Heart left ventricle (tissue), 16 donors: ENCODE data around the gene CLEC4C. TPM values are rescaled to one million over a fixed set of nuclear protein-coding genes. Genes with fewer than 3 reads are reported as not detected.

ENCODE experiments used
- ATAC-seq, 4 donors: fragments of 200-7000 bp; cut with Tn5 transposase; one replicate each; pipeline ENCODE4 v1.9.1; 2020 to 2022; ENCODE audit warnings: moderate library complexity in 4 of 4, mild to moderate bottlenecking in 3 of 4, moderate number of reproducible peaks in 1 of 4
- DNase-seq, 5 donors: peaks; one replicate each; pipeline ENCODE4 v3.0.0-alpha.2; 2020
- H3K27ac ChIP-seq, 12 donors: fragments of 200-600 bp; sonication (generic) in 4 of 12; one replicate each; pipeline versions ENCODE4 v1.5.0 to v1.8.0; 2016 to 2022; ENCODE audit warnings: mild to moderate bottlenecking in 2 of 12
- H3K27me3 ChIP-seq, 9 donors: fragments of 200-600 bp; sonication (generic) in 2 of 9; one replicate each; pipeline versions ENCODE4 v1.5.1 to v1.8.0; 2016 to 2022; ENCODE audit warnings: mild to moderate bottlenecking in 3 of 9
- H3K36me3 ChIP-seq, 9 donors: fragments of 200-600 bp; sonication (generic) in 2 of 9; one replicate each; pipeline versions ENCODE4 v1.5.0 to v1.8.0; 2018 to 2022; ENCODE audit warnings: mild to moderate bottlenecking in 2 of 9
- H3K4me1 ChIP-seq, 12 donors: fragments of 200-600 bp; sonication (generic) in 4 of 12; one replicate each; pipeline versions ENCODE4 v1.5.0 to v1.8.0; 2016 to 2022; ENCODE audit warnings: mild to moderate bottlenecking in 3 of 12
- H3K4me3 ChIP-seq, 12 donors: fragments of 200-600 bp; sonication (generic) in 4 of 12; one replicate each; pipeline versions ENCODE4 v1.5.0 to v1.8.0; 2017 to 2022; ENCODE audit warnings: mild to moderate bottlenecking in 9 of 12, moderate library complexity in 4 of 12
- H3K9me3 ChIP-seq, 12 donors: fragments of 200-600 bp; sonication (generic) in 4 of 12; one replicate each; pipeline versions ENCODE4 v1.5.0 to v1.8.0; 2016 to 2022; ENCODE audit warnings: mild to moderate bottlenecking in 1 of 12
- CTCF ChIP-seq, 12 donors: fragments of 200-600 bp; sonication (generic) in 4 of 12; IDR thresholded peaks; one replicate each; pipeline versions ENCODE4 v1.5.0 to v1.8.0; 2018 to 2022; ENCODE audit warnings: antibody characterized with exemption in 12 of 12, mild to moderate bottlenecking in 5 of 12
- POLR2A ChIP-seq, 2 donors: fragments of 450-650 bp; IDR thresholded peaks; one replicate each; pipeline ENCODE4 v1.6.1; 2017; ENCODE audit warnings: antibody characterized with exemption in 2 of 2, mild to moderate bottlenecking in 2 of 2, moderate library complexity in 2 of 2
- WGBS, 4 donors: extraction: QIAGEN DNeasy Blood & Tissue Kit in 2 of 4; methylation state at CpG; one replicate each; pipeline versions ENCODE4 v1.1.5 to v1.1.7; 2013 to 2018; 5-methylcytosine and 5-hydroxymethylcytosine counted together
- intact Hi-C, 10 donors: fragments of 100-400 bp; cut with DNase I; formaldehyde crosslinking; loops; one replicate each; pipeline versions ENCODE4 v1.11.1 to v1.14.2; 2022
- polyA plus RNA-seq, 2 donors: library from polyadenylated mRNA; stranded (reverse); fragments of 200-250 nt; gene quantifications; one replicate each; pipeline ENCODE4 v1.2.3, GENCODE V29; 2013
- total RNA-seq, 9 donors: library from RNA; depleted of rRNA in 2 of 9; stranded (reverse); fragments of >200 nt in 2 of 9; fragmentation: NEBNext Ultra II Directional in 3 of 9; extraction: Animal tissue kit (Norgen Biotek cat#: 25700) in 3 of 9; gene quantifications; one replicate each; pipeline versions ENCODE4 v1.1.0 to v1.2.4, GENCODE V29; 2016 to 2023
- donor health status: ischemic (EF 13 %, LVEDD 7.1; RV severe dilation, severe dysfunction).
- donor health status: healthy with polysubstance abuse.
- donor health status: DM: no; HTN: yes; CAD: no.
- donor health status: DM: no; HTN: no; CAD: no.
- donor health status: ischemic (EF 25% LVEDD 6.9; RV normal size, moderate dysfunction).
- donor health status: ischemic (EF 25% LVEDD 5.7; RV mildly dilated, moderate dysfunction).
- donor health status: healthy.
- donor health status: DM: yes; HTN: yes; CAD: no.
- donor health status: ischemic (EF 35%, LVEDD 5.7; RV mildly dilated, moderate dysfunction).
- donor health status: nonischemic (EF 11% LVEDD 7.7; RV severe dilation, severe dysfunction).
- donor health status: DM: yes; HTN: yes; CAD: no.
- donor health status: PGD.
- donor health status: ischemic (EF 29% LVEDD 5.4; RV normal size, mild dysfunction).
- donor health status: nonischemic (EF 23%, LVEDD 6.1; RV moderate dilation, normal function).

The CLEC4C gene
- total and polyA plus RNA-seq, 11 donors = not detected

- ATAC-seq (no peak), DNase-seq (no peak)
- WGBS, 4 donors = 65 to 71% (median 68%) methylated on average over 15 of the region's 15 CpGs
- peaks cover 0 to 20% (median 0%) of the 10 kb centered on the region in 9 donors for H3K27me3 ChIP-seq
- intact Hi-C loops = no loop called here
- H3K4me1 ChIP-seq = no peaks in the 10 kb centered on the region
- H3K4me3 ChIP-seq = no peak overlapping the region
- H3K27ac ChIP-seq = no peak overlapping the region
- H3K36me3 ChIP-seq = no peaks in the 10 kb centered on the region
- H3K9me3 ChIP-seq = no peaks in the 10 kb centered on the region
- no peak for TF ChIP-seq POLR2A (IDR thresholded peaks at IDR 0.05)
- TF ChIP-seq CTCF (IDR thresholded peaks at IDR 0.05) = no peak
Measured at GRCh38 chr12:7719946-7720730, 27.0 kb downstream of the CLEC4C start.

DNA sequence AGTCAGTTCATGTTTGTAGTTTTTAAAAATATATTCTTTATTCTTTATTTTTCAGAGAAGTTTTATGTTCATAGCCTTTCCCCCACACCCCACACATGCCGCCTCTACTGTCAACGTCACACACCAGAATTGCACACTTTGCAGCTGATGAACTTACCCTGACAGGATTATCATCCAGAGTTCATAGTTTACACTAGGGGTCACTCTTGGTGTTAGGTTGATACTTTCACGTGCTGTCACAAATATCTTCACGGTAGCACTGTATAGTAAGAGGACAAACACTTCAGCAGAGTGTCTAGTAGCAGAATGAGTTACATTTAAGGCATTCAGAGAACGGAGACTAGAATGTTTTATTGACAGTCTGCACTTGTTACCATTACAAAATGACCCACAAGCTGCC, 30.8 kb downstream of the CLEC4C start:
- DNase-seq (no peak), ATAC-seq (peak in 2 of 4 donors; percentile 37 to 41)
- intact Hi-C loops = no loop called here
- H3K9me3 ChIP-seq = no peaks in the 10 kb centered on the region
- H3K4me1 ChIP-seq = no peaks in the 10 kb centered on the region
- no peak overlapping the region for H3K27ac ChIP-seq
- TF ChIP-seq POLR2A (IDR thresholded peaks at IDR 0.05) = no peak
- peak in 3 of 12 donors; percentile 5 to 16 (median 8) for TF ChIP-seq CTCF (IDR thresholded peaks at IDR 0.05)
- no peak overlapping the region for H3K4me3 ChIP-seq
- H3K36me3 ChIP-seq = no peaks in the 10 kb centered on the region
- WGBS, 4 donors = 3 to 8% (median 6%) methylated on average over 5 of the region's 5 CpGs
- H3K27me3 ChIP-seq = peaks cover 0 to 9% (median 0%) of the 10 kb centered on the region in 9 donors

GRCh38 chr12:7712841-7713442, 34.2 kb downstream of the CLEC4C start:
- WGBS, 4 donors = 89 to 91% (median 90%) methylated on average over 28 of the region's 28 CpGs
- intact Hi-C loops = no loop called here
- no peaks in the 10 kb centered on the region for H3K36me3 ChIP-seq
- TF ChIP-seq CTCF (IDR thresholded peaks at IDR 0.05) (no peak), POLR2A (IDR thresholded peaks at IDR 0.05) (no peak)
- peaks cover 0 to 3% (median 0%) of the 10 kb centered on the region in 9 donors for H3K27me3 ChIP-seq
- H3K4me3 ChIP-seq = no peak overlapping the region
- no peaks in the 10 kb centered on the region for H3K9me3 ChIP-seq
- DNase-seq (no peak), ATAC-seq (no peak)
- H3K4me1 ChIP-seq = no peaks in the 10 kb centered on the region
- no peak overlapping the region for H3K27ac ChIP-seq

DNA sequence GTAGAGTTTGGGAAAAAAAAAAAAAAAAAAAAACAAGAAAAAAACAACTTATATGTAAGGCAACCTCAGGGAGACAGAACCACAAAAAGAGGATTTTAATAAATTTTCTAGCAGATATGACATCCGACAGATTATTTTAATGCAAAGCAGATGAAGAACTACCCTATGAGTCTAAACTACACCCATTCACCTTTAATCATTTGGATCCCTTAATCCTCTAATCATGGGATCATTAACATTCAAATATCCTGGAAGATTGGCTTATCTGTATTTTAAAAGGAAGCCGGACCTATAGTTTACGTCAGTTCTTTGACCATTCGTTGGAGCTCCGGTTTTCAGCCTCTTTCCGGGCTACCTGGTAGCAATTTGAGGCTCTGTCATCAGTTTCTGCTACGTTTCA, 36.0 kb downstream of the CLEC4C start, which contains the start of gene DPPA3:
Gene DPPA3 (plus strand): TSS at position 301 of the 400 bp plus-strand sequence. CDS start 138 bp downstream, outside the sequence.
- DNase-seq (no peak), ATAC-seq (no peak)
- Histone ChIP-seq H3K36me3 (no peaks in the 10 kb centered on the region), H3K27me3 (peaks cover 0 to 3% (median 0%) of the 10 kb centered on the region in 9 donors), H3K9me3 (no peaks in the 10 kb centered on the region), H3K4me1 (no peaks in the 10 kb centered on the region), H3K4me3 (no peak within 1 kb of the TSS), H3K27ac (no peak within 1 kb of the TSS)
- WGBS, 4 donors = 57 to 71% (median 63%) methylated on average over 7 of the region's 7 CpGs
- TF ChIP-seq POLR2A (IDR thresholded peaks at IDR 0.05) (no peak), CTCF (IDR thresholded peaks at IDR 0.05) (no peak)
- intact Hi-C loops = no loop called here
